Omental fat pad (tissue), 4 donors: ENCODE data around the gene SCART1. TPM values are rescaled to one million over a fixed set of nuclear protein-coding genes. Genes with fewer than 3 reads are reported as not detected.

Source experiments
- ATAC-seq: fragments of 150-250 bp; one replicate; pipeline ENCODE4 v1.9.1; 2016; ENCODE audit warnings: mild to moderate bottlenecking, moderate library complexity; ENCODE audit not compliant: low FRiP score
- DNase-seq: peaks from one replicate; pipeline ENCODE4 v3.0.0-alpha.2; 2019; ENCODE audit warnings: low spot score
- total RNA-seq, 4 donors: library from RNA; depleted of rRNA; stranded (reverse); fragments of >200 nt; gene quantifications; one replicate each; pipeline ENCODE4 v1.1.0, GENCODE V29; 2016
- TF ChIP-seq, protein P1 (sequence below), 3 donors: fragments of 450-650 bp; IDR thresholded peaks; one replicate each; pipeline ENCODE4 v1.5.1; 2016 to 2017; ENCODE audit warnings: antibody characterized with exemption in 3 of 3, mild to moderate bottlenecking in 3 of 3, moderate library complexity in 2 of 3

Gene SCART1
- total RNA-seq, 4 donors from 2014 or later, result 1.3 to 5.2 (median 2.0) TPM

DNA sequence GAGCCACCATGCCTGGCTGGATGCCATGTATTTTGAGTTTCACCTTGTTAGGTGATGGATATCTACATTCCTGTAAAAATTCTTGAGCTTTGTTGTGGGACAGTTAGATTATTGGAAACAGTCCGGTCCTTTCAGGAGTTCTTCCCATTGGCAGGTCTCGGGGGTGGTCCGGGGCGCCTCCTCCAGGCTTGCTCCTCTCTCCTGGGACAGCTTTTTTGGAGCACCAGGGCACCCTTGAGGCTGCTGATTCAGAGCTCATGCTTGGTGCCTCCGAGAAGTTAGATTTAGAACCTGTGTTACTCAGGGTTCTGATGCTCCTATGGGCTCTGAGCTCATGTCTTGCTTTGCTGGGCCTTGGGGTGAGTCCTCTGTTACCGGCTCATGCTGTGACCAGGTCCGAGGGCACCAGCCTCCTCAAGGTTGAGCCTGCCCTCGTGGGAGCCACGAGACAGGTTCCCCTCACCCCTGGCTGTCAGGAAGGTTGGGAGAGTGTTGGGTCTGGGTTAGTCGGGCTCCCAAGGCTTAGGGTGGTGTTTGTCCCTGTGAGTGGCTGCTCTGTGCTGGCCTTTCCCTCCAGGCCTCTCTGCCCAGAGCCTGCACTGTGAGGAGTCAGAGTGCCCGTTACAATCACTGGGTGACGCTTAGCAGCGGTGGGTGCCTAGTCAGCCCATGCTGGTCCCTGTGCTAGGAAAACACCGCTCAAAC is 35.3 kb upstream of the SCART1 start:
- no peak for DNase-seq
- ATAC-seq, result no peak
- TF ChIP-seq, protein P1, sequence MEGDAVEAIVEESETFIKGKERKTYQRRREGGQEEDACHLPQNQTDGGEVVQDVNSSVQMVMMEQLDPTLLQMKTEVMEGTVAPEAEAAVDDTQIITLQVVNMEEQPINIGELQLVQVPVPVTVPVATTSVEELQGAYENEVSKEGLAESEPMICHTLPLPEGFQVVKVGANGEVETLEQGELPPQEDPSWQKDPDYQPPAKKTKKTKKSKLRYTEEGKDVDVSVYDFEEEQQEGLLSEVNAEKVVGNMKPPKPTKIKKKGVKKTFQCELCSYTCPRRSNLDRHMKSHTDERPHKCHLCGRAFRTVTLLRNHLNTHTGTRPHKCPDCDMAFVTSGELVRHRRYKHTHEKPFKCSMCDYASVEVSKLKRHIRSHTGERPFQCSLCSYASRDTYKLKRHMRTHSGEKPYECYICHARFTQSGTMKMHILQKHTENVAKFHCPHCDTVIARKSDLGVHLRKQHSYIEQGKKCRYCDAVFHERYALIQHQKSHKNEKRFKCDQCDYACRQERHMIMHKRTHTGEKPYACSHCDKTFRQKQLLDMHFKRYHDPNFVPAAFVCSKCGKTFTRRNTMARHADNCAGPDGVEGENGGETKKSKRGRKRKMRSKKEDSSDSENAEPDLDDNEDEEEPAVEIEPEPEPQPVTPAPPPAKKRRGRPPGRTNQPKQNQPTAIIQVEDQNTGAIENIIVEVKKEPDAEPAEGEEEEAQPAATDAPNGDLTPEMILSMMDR (IDR thresholded peaks at IDR 0.05), result no peak

DNA sequence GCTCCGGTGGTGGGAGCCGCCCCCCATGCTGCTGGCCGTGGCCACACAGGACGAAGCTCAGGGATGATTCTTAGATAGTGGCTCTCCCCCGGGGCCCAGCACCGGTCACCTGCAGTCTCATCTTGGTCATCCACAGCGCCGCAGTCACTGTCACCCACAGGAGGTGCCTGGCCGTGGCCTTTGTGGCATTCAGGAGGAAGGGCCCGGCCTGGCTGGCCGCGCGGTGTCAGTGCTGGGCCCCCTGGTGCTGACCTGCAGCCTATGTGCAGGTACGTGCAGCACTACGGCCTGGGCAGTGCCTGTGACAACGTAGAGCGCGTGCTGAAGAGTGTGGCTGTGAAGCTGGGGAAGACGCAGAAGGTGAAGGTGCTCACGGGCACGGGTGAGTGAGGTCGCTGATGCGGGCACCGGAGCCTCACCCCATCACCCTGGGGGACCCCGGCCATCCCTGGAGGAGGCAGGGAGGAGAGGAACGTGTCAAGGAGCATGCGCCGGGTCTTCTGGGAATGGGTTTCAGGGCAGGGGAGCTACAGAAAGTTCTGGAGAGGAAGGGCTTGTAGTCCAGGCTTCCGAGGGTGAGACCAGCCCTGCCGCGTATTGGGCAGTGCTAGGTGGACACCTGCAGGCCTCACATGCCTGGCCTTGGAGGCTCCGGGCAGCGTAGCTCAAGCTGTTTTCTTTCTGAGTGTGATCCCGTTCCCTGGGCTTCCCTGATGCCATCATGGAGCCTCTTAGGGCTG is 34.4 kb upstream of the SCART1 start:
- ATAC-seq (no peak), DNase-seq (no peak)

DNA sequence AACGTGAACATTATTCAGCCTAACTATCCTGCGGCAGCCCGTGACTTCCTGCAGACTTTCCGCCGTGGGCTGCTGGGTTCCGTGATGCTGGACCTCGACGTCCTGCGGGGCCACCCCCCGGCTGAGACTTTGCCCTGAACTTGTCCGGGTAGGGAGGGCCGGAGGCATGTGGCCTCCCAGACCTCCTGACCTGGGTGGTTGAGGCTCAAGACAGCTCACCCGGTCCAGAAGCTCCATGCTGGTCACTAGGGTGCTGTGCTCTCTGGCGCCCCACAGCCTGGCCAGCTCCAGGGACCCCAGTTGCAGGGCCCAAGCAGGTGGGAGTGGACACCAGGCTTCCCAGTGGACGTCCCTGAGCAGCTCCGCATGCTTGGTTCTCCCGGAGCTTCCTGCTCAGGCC is 33.7 kb upstream of the SCART1 start:
- TF ChIP-seq, protein P1 (IDR thresholded peaks at IDR 0.05), result no peak
- ATAC-seq, result no peak
- no peak for DNase-seq

More for the DNA sequence above, 34.4 kb upstream of the SCART1 start:
- TF ChIP-seq, protein P1 (IDR thresholded peaks at IDR 0.05), result no peak

DNA sequence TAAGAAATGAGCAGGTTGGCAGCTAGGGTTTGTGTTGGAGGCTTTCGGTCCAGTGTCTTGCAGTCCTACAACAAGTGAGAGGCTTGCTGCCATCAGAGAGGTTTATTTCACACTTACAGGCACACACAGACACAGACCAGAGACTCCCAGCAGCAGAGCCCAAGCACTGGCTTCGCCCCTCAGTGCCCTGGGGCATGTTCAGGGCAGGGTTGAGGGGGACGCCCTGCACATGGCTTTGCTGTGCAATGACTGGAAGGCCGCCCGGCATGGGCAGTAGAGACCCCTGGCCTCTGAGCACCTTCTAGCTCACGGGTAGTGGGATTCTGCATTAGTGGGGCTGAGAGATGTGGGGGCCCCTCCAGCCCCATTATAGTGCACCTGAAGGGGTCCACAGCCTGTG is 33.2 kb upstream of the SCART1 start:
- no peak for ATAC-seq
- no peak for DNase-seq

DNA sequence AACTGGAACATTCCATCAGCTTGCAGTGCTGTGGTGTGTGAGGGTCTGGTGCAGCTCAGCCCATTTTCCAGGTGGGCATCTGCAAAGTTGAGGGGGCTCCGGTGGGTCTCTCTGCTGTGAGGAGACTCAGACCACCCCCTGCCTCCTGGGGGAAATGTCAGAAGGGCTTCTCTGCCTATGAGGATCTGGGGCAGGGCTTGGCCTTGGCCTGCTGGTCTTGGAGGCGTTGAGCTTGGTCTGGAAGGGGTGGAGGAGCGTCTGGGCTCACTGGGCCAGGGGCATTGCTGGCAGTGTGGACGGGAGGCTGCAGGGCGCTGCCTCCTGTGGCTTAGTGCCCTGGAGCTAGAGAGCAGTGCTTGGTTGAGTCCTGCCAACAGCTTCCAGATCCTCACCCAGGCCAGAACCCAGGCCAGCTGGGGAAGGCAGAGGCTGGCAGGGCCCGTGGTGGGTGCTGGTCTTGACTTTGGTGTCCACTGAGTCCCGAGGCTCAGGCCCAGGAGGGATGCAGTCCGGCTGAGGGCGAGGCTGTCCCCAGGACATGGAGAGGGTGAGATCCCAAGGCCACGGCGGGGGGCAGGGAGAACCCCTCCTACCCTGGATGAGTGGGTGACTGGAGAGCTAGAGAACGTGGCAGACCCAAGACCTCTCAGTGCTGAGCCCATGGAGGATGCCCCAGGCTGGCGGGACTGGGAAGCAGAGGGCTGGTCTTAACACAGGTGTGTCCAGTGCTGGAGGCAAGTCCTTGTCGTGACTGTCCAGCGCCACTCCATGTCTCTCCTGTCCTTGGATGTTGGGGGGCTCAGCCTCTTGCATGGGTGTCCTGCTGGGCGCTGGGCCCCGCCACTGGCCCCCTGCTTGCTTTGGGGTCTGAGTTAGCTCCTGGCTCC is 32.2 kb upstream of the SCART1 start:
- DNase-seq (no peak), ATAC-seq (no peak)
- TF ChIP-seq, protein P1 (IDR thresholded peaks at IDR 0.05), result no peak

More for the DNA sequence above, 33.2 kb upstream of the SCART1 start:
- TF ChIP-seq, protein P1 (IDR thresholded peaks at IDR 0.05), result no peak

DNA sequence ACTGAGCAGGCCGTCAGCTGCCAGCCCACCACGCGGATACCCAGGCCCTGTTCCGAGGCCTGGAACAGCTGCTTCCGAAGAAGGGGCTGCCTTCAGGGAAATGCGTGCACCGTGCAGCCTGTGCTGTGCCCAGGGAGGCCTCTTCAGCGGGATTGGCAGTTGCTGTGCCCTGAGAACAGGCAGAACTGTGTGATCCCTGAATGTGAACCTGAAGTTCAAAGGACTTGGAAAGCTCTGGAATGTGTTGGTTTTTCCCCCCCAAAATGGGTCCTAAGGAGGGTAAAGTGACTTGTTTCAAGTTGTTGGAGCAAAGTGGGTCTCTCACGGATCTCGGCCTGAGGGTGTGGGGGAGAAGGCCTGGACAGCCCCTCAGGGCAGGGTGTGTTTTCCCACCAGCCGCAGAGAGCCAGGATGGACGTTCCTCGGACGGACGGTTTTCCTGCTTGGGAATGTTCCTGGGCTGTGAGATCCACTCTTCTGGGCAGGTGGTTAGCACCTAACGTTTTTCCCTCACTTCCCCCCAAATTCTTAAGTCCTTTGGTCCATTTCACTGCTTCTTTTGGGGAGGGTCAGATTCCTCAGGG is 31.4 kb upstream of the SCART1 start:
- no peak for ATAC-seq
- TF ChIP-seq, protein P1 (IDR thresholded peaks at IDR 0.05), result no peak
- no peak for DNase-seq
